HCT116 (cell line): Measurements from ENCODE around the gene UCK1. TPM values are rescaled to one million over a fixed set of nuclear protein-coding genes. Genes with fewer than 3 reads are reported as not detected.
"Not testable (repeated sequence)": the region's sequence is repeated elsewhere in the genome, so short reads cannot be mapped to it uniquely, and the experiment has no call there.

Source experiments
- ATAC-seq: fragments of 200-7000 bp; cut with Tn5 transposase; 2 replicates; pipeline ENCODE4 v1.9.1; 2020; ENCODE audit warnings: mild to moderate bottlenecking, moderate library complexity
- BruUV-seq: library from RNA; stranded (reverse); fragments of 400-500 nt; replicated peaks from 2 replicates; lab custom pipeline; 2021; lab: Mats Ljungman, UMichigan
- CTCF ChIA-PET: fragments of 300-600 bp; sonication (Branson Sonifier 250); formaldehyde crosslinking; loops from one replicate; lab custom pipeline; 2021; ENCODE audit warnings: antibody characterized with exemption; lab: Charles Lee
- POLR2A ChIA-PET: fragments of 300-600, 350-600 bp; sonication (Branson Sonifier 250); formaldehyde crosslinking; loops from one replicate; lab custom pipeline; 2021; ENCODE audit warnings: antibody characterized with exemption; lab: Charles Lee
- RAD21 ChIA-PET, 2 experiments: fragments of 300-600 bp; sonication (Branson Sonifier 250); formaldehyde crosslinking; loops; one replicate each; lab custom pipeline; 2023; ENCODE audit warnings: low total read pairs in 2 of 2; ENCODE audit not compliant: uncharacterized antibody in 2 of 2, unreplicated experiment in 2 of 2, low non-redundant PET in 1 of 2; lab: Charles Lee
- DNase-seq: peaks from one replicate; pipeline ENCODE4 v3.0.0-alpha.2; 2010; ENCODE audit warnings: low read depth, low spot score
- H2AFZ ChIP-seq: fragments of 200-600 bp; shearing (Covaris generic), sonication (generic); 2 replicates; pipeline ENCODE4 v1.6.1; 2017; ENCODE audit warnings: low read depth, mixed run types, mixed read lengths, antibody characterized with exemption, low read length; ENCODE audit not compliant: poor library complexity, severe bottlenecking
- H3K27ac ChIP-seq: 2 replicates; pipeline ENCODE4 v1.5.1; 2012; ENCODE audit warnings: low read depth, low read length
- H3K27me3 ChIP-seq: fragments of 200-600 bp; sonication (generic); 2 replicates; pipeline ENCODE4 v1.6.1; 2016; ENCODE audit warnings: mixed run types, low read length, mixed read lengths; ENCODE audit not compliant: insufficient read depth
- H3K36me3 ChIP-seq, 2 experiments: fragments of 200-500 bp in 1 of 2; fragments of 200-600 bp in 1 of 2; sonication (Bioruptor generic) in 1 of 2; sonication (generic) in 1 of 2; 2 replicates each; pipeline versions ENCODE4 v1.5.1 to v1.6.1; 2014 to 2016; ENCODE audit warnings: low read length in 2 of 2, inconsistent platforms in 1 of 2, mixed read lengths in 1 of 2, mixed run types in 1 of 2; ENCODE audit not compliant: insufficient read depth in 2 of 2, control insufficient read depth in 1 of 2
- H3K4me1 ChIP-seq, 2 experiments: fragments of 200-600 bp in 1 of 2; sonication (generic) in 1 of 2; 2 replicates each; pipeline versions ENCODE4 v1.5.1 to v1.6.1; 2012 to 2017; ENCODE audit warnings: low read length in 2 of 2, inconsistent platforms in 1 of 2, mild to moderate bottlenecking in 1 of 2, mixed read lengths in 1 of 2, mixed run types in 1 of 2, moderate library complexity in 1 of 2; ENCODE audit not compliant: insufficient read depth in 2 of 2, control insufficient read depth in 1 of 2
- H3K4me2 ChIP-seq: fragments of 200-600 bp; sonication (generic); 2 replicates; pipeline ENCODE4 v1.6.1; 2017; ENCODE audit warnings: mixed run types, low read length, mixed read lengths
- H3K4me3 ChIP-seq, 2 experiments: fragments of 200-600 bp in 1 of 2; sonication (generic) in 1 of 2; replicated peaks in 1 of 2; 2 replicates each; pipeline ENCODE4 v1.5.1; 2011 to 2016; ENCODE audit warnings: low read length in 2 of 2, control low read depth in 1 of 2, low read depth in 1 of 2, mild to moderate bottlenecking in 1 of 2, mixed read lengths in 1 of 2, mixed run types in 1 of 2
- H3K79me2 ChIP-seq: fragments of 200-600 bp; sonication (generic); 2 replicates; pipeline ENCODE4 v1.6.1; 2017; ENCODE audit warnings: mild to moderate bottlenecking, mixed run types, low read length, moderate library complexity, mixed read lengths; ENCODE audit not compliant: insufficient read depth
- H3K9ac ChIP-seq: fragments of 200-600 bp; sonication (generic); 2 replicates; pipeline ENCODE4 v1.6.1; 2016; ENCODE audit warnings: low read length, mixed read lengths
- H3K9me2 ChIP-seq: fragments of 200-600 bp; sonication (generic), shearing (Covaris generic); 2 replicates; pipeline ENCODE4 v1.6.1; 2017; ENCODE audit warnings: mixed run types, mild to moderate bottlenecking, moderate library complexity; ENCODE audit not compliant: insufficient read depth
- H3K9me3 ChIP-seq, 2 experiments: fragments of 200-500 bp in 1 of 2; fragments of 200-600 bp in 1 of 2; sonication (Bioruptor generic) in 1 of 2; sonication (generic) in 1 of 2; 2 replicates each; pipeline ENCODE4 v1.6.1; 2014 to 2017; ENCODE audit warnings: low read length in 2 of 2, mixed read lengths in 2 of 2, inconsistent platforms in 1 of 2, low read depth in 1 of 2, mild to moderate bottlenecking in 1 of 2, mixed run types in 1 of 2, moderate library complexity in 1 of 2; ENCODE audit not compliant: control insufficient read depth in 1 of 2, insufficient read depth in 1 of 2
- H4K20me1 ChIP-seq: fragments of 200-600 bp; sonication (generic), shearing (Covaris generic); 2 replicates; pipeline ENCODE4 v1.6.1; 2017; ENCODE audit warnings: mixed run types, mild to moderate bottlenecking, moderate library complexity; ENCODE audit not compliant: insufficient read depth
- ATF3 ChIP-seq: IDR thresholded peaks from 2 replicates; pipeline ENCODE4 v1.6.1; 2012
- CBX3 ChIP-seq: IDR thresholded peaks from 2 replicates; pipeline ENCODE4 v1.6.1; 2012; ENCODE audit warnings: low read depth
- CEBPB ChIP-seq: IDR thresholded peaks from 2 replicates; pipeline ENCODE4 v1.6.1; 2012; ENCODE audit warnings: low read depth
- ELF1 ChIP-seq: IDR thresholded peaks from 2 replicates; pipeline ENCODE4 v1.6.1; 2012; ENCODE audit warnings: low read depth, borderline replicate concordance
- EZH2 ChIP-seq: fragments of 200-600 bp; sonication (generic); IDR thresholded peaks from 2 replicates; pipeline ENCODE4 v1.6.1; 2017; ENCODE audit warnings: antibody characterized with exemption, mixed run types
- JUND ChIP-seq: IDR thresholded peaks from 2 replicates; pipeline ENCODE4 v1.6.1; 2012
- MAX ChIP-seq: IDR thresholded peaks from 2 replicates; pipeline ENCODE4 v1.6.1; 2012
- POLR2A ChIP-seq: IDR thresholded peaks from 2 replicates; pipeline ENCODE4 v1.7.0; 2011; ENCODE audit warnings: borderline replicate concordance; ENCODE audit not compliant: insufficient read depth, insufficient read length; ENCODE audit errors: extremely low read depth
- RAD21 ChIP-seq: IDR thresholded peaks from 2 replicates; pipeline ENCODE4 v1.6.1; 2012; ENCODE audit warnings: low read depth, mild to moderate bottlenecking
- REST ChIP-seq: IDR thresholded peaks from 2 replicates; pipeline ENCODE4 v1.6.1; 2012; ENCODE audit warnings: low read depth
- SIN3A ChIP-seq: IDR thresholded peaks from 2 replicates; pipeline ENCODE4 v1.6.1; 2012; ENCODE audit warnings: low read depth
- SRF ChIP-seq: IDR thresholded peaks from 2 replicates; pipeline ENCODE4 v1.6.1; 2012; ENCODE audit warnings: low read depth
- TCF7L2 ChIP-seq: IDR thresholded peaks from 2 replicates; pipeline ENCODE4 v1.7.0; 2011; ENCODE audit warnings: borderline replicate concordance, inconsistent platforms; ENCODE audit not compliant: insufficient read depth, insufficient read length; ENCODE audit errors: extremely low read depth
- YY1 ChIP-seq: IDR thresholded peaks from 2 replicates; pipeline ENCODE4 v1.6.1; 2011; ENCODE audit warnings: low read length, low read depth, moderate library complexity, mild to moderate bottlenecking; ENCODE audit not compliant: insufficient replicate concordance; ENCODE audit errors: extremely low read depth
- ZBTB33 ChIP-seq: IDR thresholded peaks from 2 replicates; pipeline ENCODE4 v1.6.1; 2011; ENCODE audit warnings: mild to moderate bottlenecking, low read length, moderate library complexity; ENCODE audit not compliant: insufficient replicate concordance; ENCODE audit errors: extremely low read depth
- ZFX ChIP-seq: fragments of 450-650 bp; IDR thresholded peaks from 2 replicates; pipeline ENCODE4 v1.6.1; 2017
- intact Hi-C: fragments of 100-400 bp; cut with micrococcal nuclease; formaldehyde crosslinking; loops from 2 replicates; pipeline ENCODE4 v1.10.0; 2022
- total RNA-seq: library from RNA; stranded (reverse); gene quantifications from one replicate; pipeline ENCODE4 v1.2.1, GENCODE V29; 2021; ENCODE audit not compliant: unreplicated experiment

UCK1 gene
- total RNA-seq, 1 experiment from 2014 or later, result 17.5 TPM

GRCh38 chr9:131516930-131517329, 14.1 kb downstream of the UCK1 start (continued):
- TF ChIP-seq YY1 (no peak), SRF (no peak), RAD21 (no peak), JUND (no peak), ELF1 (no peak)

- no peak overlapping the region for H3K9ac ChIP-seq
- H4K20me1 ChIP-seq, result no peaks in the 10 kb centered on the region
- no peaks in the 10 kb centered on the region for H3K9me3 ChIP-seq
- no peaks in the 10 kb centered on the region for H3K4me1 ChIP-seq
- no peaks in the 10 kb centered on the region for H3K79me2 ChIP-seq
- ChIA-PET RAD21 (no interaction called here), POLR2A (no interaction called here), CTCF (no interaction called here)
- H3K27me3 ChIP-seq, result no peaks in the 10 kb centered on the region
- DNase-seq (no peak), ATAC-seq (no peak)
- H3K9me2 ChIP-seq, result no peaks in the 10 kb centered on the region
- no peak overlapping the region for H3K4me2 ChIP-seq
- H2AFZ ChIP-seq, result no peak overlapping the region
- TF ChIP-seq REST, result no peak
- TF ChIP-seq POLR2A, result no peak
- no peak for TF ChIP-seq SRF
- TF ChIP-seq MAX, result no peak
- no peak for TF ChIP-seq ZFX
- no peak for TF ChIP-seq SIN3A
- TF ChIP-seq CEBPB, result no peak
- TF ChIP-seq ZBTB33, result no peak
- no peak for TF ChIP-seq EZH2
- TF ChIP-seq YY1, result no peak
- TF ChIP-seq ELF1, result no peak
- TF ChIP-seq ATF3, result no peak
- TF ChIP-seq TCF7L2, result no peak
- TF ChIP-seq CBX3, result no peak
- TF ChIP-seq RAD21, result no peak
- intact Hi-C loops, result no loop called here
- no TSS peak for BruUV-seq
- H3K36me3 ChIP-seq, result peaks cover 18 to 42% of the 10 kb centered on the region in 2 experiments
- no peak overlapping the region for H3K4me3 ChIP-seq
- no peak overlapping the region for H3K27ac ChIP-seq
These were observed 15.0 kb downstream of the UCK1 start for GRCh38 chr9:131516100-131516499.

- H2AFZ ChIP-seq, RAD21 ChIA-PET, CTCF ChIA-PET, H3K9me3 ChIP-seq, H4K20me1 ChIP-seq, H3K79me2 ChIP-seq, intact Hi-C loops, H3K4me3 ChIP-seq, H3K27me3 ChIP-seq, H3K9ac ChIP-seq, H3K4me1 ChIP-seq, H3K27ac ChIP-seq, POLR2A ChIA-PET, H3K4me2 ChIP-seq, ATAC-seq, BruUV-seq, DNase-seq, H3K9me2 ChIP-seq: not testable (repeated sequence)
- H3K36me3 ChIP-seq, result peaks cover 21 to 42% of the 10 kb centered on the region in 2 experiments
These were observed 15.5 kb downstream of the UCK1 start for GRCh38 chr9:131515559-131516031.
